HG03139 (cell line): ENCODE measurements around the gene CISD2.
"Not testable (repeated sequence)": the region's sequence is repeated elsewhere in the genome, so short reads cannot be mapped to it uniquely, and the experiment has no call there.

ENCODE experiments used
- ATAC-seq: cut with Tn5 transposase; IDR thresholded peaks from one replicate; pipeline ENCODE4 v1.9.1; 2021; ENCODE audit not compliant: unreplicated experiment

CISD2 gene

GRCh38 chr4:102901804-102902203, 33.0 kb downstream of the CISD2 start:
- no peak for ATAC-seq

DNA sequence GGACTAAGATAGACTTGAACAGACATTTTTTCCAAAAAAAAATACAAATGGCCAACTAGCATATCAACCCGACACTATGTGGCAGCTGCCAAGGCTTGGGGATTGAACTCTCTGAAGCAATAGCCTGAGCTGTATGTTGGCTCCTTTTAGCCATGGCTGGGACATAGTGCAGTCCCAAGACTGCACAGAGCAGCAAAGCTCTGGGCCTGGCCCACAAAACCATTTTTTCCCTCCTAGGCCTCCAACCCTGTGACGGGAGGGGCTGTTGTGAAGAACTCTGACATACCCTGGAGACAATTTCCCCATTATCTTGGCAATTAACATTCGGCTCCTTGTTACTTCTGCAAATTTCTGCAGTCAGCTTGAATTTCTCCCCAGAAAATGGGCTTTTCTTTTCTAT, 50.1 kb downstream of the CISD2 start:
- no peak for ATAC-seq

DNA sequence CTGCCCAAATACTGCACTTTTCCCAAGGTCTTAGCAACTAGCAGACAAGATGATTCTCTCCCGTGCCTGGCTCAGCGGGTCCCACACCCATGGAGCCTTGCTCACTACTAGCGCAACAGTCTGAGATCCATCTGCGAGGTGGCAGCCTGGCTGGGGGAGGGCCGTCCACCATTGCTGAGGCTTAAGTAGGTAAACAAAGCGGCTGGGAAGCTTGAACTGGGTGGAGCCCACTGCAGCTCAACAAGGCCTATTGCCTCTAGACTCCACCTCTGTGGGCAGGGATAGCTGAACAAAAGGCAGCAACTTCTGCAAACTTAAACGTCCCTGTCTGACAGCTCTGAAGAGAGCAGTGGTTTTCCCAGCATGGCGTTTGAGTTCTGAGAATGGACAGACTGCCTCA, 50.9 kb downstream of the CISD2 start:
- ATAC-seq = not testable (repeated sequence)

GRCh38 chr4:102935716-102936115, 66.9 kb downstream of the CISD2 start:
- no peak for ATAC-seq

DNA sequence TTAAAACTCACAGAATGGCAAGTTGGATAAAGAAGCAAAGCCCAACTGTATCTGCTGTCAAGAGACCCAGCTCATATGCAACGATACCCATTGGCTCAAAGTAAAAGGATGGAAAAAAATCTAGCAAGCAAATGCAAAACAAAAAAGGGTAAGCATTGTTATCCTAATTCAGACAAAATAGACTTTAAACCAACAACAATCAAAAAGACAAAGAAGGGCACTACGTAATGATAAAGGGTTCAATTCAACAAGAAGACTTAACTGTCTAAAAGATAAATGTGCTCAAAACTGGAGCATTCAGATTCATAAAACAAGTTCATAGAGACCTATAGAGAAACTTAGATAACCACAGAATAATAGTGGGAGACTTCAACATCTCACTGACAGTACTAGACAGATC, 69.3 kb downstream of the CISD2 start:
- ATAC-seq = not testable (repeated sequence)
